GM18858 (cell line): ENCODE results near the gene GPC6.

ENCODE experiments used
- ATAC-seq: cut with Tn5 transposase; IDR thresholded peaks from one replicate; pipeline ENCODE4 v1.9.1; 2021; ENCODE audit not compliant: unreplicated experiment

The GPC6 gene

DNA sequence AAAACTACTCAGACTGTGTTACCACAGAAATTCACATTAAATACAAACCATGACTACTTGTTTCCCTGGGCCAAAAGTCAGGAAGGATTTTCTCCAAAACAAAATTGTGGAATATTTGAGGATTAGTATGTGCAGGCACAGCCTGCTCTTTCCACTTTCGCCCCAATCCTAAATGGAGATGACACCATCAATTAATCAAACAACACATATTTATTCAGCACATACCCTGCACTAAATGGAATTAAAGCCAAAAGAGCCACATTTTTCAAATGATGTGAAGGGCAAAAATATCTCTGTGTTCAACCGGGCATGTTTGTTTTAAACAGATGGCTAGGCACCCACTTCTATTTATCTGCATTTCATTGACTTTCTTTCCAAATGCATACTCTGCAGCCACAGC is 729.8 kb downstream of the GPC6 start:
- ATAC-seq: no peak

- ATAC-seq: no peak
These were observed 730.8 kb downstream of the GPC6 start for GRCh38 chr13:93957371-93957770.

GRCh38 chr13:93959796-93960533 is 733.4 kb downstream of the GPC6 start:
- no peak for ATAC-seq

- ATAC-seq: no peak
These were observed 736.9 kb downstream of the GPC6 start for GRCh38 chr13:93963266-93964145.

DNA sequence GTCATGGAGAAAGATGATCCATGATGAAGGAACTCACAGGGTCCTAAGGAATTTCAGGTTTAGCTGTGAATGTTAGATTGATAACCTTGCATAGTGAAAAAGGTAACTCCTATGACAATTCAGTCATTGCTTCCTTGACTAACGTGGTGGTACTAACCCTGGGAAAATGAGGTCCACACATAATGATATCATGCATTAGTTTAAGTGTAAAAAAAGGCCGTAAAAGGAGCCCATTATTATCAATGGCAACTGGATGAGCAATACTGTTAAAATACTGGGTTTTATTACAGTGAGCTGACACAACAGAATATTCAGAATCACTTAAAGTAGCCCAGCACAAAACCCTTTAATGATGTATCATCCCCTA is 737.5 kb downstream of the GPC6 start:
- ATAC-seq: no peak

- ATAC-seq: no peak
These were observed 739.0 kb downstream of the GPC6 start for GRCh38 chr13:93965587-93965986.

DNA sequence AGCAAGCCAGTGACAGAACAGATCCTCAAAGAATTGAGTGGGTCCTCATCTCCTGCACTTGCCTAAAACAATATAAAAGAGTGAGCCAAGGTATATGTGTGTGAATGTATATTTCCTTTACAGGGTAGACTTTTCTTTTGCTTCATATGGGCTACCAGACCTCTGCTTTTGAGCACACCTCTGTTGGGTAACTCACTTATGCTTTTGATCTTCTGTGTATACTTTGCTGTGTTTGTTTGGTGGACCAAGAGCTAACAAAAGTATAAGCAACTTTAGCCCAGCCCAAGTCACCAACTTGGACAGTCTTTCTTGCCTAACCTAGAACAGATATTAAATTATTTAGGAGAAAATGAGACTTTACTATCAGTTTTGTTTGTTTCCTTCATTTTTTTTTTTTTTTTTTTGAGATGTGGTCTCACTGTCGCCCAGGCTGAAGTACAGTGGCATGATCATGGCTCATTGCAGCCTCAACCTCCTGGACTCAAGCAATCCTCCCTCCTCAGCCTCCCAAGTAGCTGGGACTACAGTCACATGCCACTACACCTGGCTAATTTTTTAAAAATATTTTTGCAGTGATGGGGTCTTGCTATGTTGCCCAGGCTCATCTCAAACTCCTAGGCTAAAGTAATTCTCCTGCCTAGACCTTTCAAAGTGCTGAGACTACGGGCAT is 739.8 kb downstream of the GPC6 start:
- ATAC-seq: no peak

DNA sequence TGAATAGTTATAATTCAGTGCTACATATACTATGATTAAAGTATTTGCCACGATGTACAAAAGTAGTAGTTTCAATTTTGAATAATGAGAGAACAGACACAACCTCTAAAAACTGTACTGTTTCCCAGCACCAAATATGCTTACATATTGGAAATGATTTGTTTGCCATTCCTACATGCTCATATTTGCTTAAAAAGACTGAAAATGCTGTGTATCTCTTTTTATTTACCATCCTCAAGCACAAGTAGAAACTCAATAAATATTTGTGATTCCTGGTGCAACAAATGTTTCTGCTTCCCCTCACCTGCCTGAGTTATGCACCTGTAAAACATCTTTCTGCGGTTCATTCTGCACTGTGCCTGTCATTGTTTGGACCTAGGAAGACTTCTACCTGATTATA is 740.7 kb downstream of the GPC6 start:
- no peak for ATAC-seq

DNA sequence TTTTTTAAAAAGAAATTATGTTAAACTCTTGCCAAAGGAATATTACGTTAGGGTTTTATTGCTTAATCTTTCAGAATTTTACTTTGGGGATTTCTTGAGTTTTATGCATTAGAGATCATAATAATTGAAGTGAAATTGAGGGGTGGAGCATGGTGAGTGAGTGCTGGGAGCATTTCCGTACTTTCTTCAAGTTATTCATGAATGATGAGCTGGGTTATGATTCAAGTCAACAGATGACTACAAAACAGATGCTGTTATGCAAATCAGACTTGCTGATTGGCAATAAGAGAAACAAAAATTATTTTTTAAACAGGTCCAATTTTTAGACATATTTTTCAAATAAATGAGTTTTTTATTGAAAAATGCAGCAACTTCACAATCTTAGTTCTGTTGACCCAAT is 748.6 kb downstream of the GPC6 start:
- no peak for ATAC-seq

DNA sequence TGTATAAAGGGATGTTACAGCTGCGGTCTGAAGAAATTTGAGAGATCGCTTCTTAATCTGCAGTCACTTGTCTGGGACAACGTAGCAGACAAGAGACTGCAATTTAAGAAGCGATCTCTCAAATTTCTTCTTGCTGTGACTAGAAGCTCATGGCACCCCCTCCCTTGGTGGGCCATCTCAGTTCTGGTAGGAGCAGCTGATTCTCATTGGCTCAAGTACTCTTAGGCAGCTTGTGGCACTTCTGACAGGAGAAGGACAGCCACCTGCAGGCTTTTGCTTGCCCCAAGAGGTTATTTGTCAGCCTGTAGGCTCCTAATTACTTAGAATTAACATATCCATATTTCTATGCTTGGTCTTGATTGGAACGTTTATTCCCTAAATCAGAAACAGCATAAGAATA is 749.9 kb downstream of the GPC6 start:
- ATAC-seq: no peak

- ATAC-seq: no peak
These were observed 751.4 kb downstream of the GPC6 start for GRCh38 chr13:93977986-93978385.

- ATAC-seq: no peak
These were observed 754.9 kb downstream of the GPC6 start for GRCh38 chr13:93981426-93981977.

- no peak for ATAC-seq
These were observed 755.7 kb downstream of the GPC6 start for GRCh38 chr13:93982179-93982918.

DNA sequence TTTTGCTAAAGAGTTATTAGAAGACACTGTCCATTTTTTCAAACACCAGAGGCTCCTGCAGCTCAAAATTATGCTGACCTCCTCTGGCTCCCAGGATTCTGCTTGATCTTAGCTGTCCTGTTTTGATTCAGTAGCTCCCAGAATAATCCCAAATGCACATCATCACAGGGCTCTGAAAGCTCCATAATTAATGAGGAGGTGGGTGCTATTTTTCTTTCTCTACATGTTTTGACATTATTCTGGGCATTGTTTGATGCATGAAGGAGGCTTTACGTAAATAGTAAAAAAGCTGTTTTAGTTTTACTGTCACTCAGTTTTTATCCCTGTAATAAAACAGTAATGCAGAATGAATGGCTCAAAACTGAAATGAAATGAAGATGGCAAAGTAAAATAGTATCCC is 757.4 kb downstream of the GPC6 start:
- no peak for ATAC-seq

DNA sequence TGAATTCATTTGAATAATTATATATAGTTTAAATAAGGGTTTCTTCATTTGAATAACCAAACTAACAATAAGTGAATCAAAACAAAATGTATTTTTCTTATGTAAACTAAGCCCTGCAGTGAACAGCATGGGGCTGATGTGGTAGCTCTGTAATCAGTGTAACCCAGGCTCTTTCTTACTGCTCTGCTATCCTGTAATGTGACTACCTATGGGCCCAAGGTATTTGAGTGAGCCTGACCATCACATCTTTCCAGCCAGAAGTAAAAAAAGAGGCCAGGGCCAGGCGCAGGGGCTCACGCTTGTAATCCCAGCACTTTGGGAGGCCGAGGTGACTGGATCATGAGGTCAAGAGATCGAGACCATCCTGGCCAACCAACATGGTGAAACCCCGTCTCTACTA is 758.3 kb downstream of the GPC6 start:
- ATAC-seq: no peak

- no peak for ATAC-seq
These were observed 760.9 kb downstream of the GPC6 start for GRCh38 chr13:93987458-93987857.

DNA sequence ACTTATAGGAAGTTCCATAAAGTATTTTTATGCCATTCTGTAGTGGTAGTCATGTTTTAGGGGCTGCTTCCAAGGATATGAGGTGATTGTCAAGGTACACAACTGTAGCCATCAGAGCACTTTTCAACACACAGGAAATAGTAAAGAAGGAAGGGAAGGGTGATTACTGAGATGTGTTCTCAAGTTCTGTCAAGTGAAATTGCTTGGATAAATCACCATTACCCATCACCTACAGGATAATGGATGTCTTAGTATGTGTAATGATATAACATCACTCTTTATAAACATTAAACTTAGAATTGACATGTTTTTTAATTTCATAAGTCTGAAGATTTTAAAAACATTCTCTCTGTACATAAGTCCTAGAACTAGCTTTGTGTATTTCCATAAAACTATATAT is 765.0 kb downstream of the GPC6 start:
- no peak for ATAC-seq

DNA sequence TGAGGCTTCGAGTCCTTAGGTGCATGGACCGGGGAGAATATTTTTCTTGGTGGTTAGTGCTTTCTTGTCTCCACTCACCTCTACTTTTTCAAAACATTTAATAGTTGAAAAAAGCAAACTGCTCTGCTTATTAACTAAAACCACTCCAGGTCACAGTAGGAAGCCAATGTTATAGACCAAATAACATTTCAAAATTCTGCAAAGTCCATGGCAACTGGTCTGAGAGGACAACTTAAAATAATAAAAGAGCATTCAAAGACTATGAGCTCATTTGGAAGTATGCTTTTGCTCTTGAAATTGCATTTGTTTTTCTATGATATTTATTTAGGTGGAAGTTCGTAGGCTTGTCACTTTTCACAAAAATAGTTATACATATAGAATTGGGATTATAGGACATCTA is 769.9 kb downstream of the GPC6 start:
- no peak for ATAC-seq

DNA sequence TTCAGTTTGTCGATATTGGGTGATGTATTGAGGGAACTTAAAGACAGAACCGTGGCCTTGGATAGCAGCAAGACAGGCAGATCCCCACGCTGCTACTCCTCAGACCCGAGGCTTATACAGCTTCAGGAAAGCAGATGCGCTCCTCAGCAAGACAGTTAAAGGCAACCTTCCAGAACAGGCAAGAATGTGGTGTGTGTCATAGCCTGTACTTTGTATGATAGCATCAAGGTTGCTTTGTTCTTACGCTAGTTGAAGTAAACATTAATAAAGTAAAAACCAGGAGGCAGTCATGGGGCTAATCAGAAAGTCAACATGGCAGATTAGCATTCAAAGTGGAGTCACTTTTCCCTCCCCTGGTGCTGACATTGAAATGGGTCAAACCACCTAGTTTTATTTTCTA is 779.7 kb downstream of the GPC6 start:
- no peak for ATAC-seq

DNA sequence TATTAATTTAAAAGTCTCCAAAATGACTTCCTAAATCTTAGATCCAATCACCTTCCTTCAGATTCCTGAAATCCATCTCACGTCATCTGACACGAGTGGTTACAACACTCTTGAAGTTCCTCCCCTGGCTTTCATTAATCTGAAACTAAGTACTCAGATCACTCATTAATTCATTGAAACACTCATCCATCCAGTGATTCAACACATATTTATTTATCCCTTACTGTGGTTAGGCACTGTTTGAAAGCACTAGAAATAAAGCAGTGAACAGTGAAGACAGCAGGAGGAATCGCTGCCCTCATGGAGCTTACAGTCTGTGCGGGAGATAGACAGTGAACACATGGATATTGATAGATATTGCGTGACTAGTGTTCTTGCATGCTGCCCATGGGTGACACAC is 780.5 kb downstream of the GPC6 start:
- ATAC-seq: no peak

DNA sequence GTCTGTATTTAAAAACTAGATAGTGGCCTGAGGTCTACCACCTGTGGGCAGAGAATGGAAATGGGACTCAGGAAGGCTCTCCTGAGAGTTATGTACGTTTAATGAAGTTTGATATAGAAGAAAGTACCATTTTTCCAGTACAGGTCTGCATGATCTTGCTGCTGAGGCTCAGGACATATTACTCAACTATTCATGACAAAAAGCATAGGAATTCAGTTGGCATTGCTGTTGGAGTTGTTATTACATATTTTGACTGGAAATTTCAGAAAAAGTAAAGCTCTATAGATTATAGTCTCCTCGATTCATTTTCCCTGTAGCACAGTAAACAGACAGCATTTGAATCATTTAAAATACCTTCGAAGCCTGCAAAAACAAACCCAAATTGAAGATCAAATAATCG is 783.1 kb downstream of the GPC6 start:
- no peak for ATAC-seq
